ENCODE measurements around the gene EDA. TPM values are rescaled to one million over a fixed set of nuclear protein-coding genes. Genes with fewer than 3 reads are reported as not detected.
"Not testable (repeated sequence)": the region's sequence is repeated elsewhere in the genome, so short reads cannot be mapped to it uniquely, and the experiment has no call there.

EDA gene
- total RNA-seq, 1 donor from 2014 or later = not detected

DNA sequence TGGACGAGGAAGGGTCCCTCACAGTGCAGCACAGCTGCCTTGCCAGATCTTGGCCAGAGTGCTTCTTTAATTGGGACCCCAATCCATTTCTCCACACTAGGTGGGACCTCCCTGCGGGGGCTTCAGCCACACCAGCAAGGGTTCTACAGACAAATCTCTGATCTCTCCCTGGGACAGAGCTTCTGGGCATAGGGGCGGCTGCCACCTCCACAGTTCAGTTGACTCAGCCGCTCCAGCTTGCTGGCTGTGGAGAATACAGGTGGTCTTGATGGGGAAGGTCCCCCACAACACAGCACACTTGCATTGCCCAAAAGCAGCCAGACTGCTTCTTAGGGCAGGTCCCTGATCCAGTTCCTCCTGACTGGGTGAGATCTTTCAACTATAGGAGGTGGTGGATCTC lies 199.6 kb downstream of the EDA start:
- DNase-seq (ENCODE audit: extremely low spot score, unreplicated experiment) = no peak
- no peak overlapping the region for H3K4me3 Mint-ChIP-seq (ENCODE audit: unreplicated experiment)
- peaks cover 57% of the 10 kb centered on the region for H3K9me3 Mint-ChIP-seq (ENCODE audit: unreplicated experiment)
- TF ChIP-seq, protein P1, sequence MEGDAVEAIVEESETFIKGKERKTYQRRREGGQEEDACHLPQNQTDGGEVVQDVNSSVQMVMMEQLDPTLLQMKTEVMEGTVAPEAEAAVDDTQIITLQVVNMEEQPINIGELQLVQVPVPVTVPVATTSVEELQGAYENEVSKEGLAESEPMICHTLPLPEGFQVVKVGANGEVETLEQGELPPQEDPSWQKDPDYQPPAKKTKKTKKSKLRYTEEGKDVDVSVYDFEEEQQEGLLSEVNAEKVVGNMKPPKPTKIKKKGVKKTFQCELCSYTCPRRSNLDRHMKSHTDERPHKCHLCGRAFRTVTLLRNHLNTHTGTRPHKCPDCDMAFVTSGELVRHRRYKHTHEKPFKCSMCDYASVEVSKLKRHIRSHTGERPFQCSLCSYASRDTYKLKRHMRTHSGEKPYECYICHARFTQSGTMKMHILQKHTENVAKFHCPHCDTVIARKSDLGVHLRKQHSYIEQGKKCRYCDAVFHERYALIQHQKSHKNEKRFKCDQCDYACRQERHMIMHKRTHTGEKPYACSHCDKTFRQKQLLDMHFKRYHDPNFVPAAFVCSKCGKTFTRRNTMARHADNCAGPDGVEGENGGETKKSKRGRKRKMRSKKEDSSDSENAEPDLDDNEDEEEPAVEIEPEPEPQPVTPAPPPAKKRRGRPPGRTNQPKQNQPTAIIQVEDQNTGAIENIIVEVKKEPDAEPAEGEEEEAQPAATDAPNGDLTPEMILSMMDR (IDR thresholded peaks at IDR 0.05) = no peak
- H3K27me3 Mint-ChIP-seq (ENCODE audit: unreplicated experiment) = no peaks in the 10 kb centered on the region
- no peaks in the 10 kb centered on the region for H3K4me1 Mint-ChIP-seq (ENCODE audit: unreplicated experiment)
- no peaks in the 10 kb centered on the region for H3K36me3 Mint-ChIP-seq (ENCODE audit: unreplicated experiment)
- H3K27ac Mint-ChIP-seq (ENCODE audit: unreplicated experiment) = no peak overlapping the region

DNA sequence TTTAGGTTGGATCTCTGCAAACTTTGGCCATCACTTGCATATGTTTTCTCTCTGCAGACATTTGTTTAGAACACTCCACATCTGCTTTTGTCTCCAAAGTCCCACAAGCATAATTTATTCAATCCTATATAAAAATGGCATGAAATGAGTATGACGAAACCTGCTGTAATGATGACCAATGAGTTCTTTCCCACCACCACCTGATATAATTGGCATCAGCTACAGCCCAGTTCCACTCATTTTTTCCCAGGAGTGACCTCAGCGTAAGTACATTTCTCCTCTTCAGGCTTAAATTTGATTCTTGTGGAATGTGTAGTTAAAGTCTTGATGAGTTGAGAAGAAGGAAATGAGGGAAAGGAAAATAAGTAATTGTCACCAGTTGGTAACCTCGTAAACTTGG lies 228.7 kb downstream of the EDA start:
- H3K4me1 Mint-ChIP-seq (ENCODE audit: unreplicated experiment) = no peaks in the 10 kb centered on the region
- H3K4me3 Mint-ChIP-seq (ENCODE audit: unreplicated experiment) = no peak overlapping the region
- TF ChIP-seq, protein P1 (IDR thresholded peaks at IDR 0.05) = no peak
- H3K36me3 Mint-ChIP-seq (ENCODE audit: unreplicated experiment) = no peaks in the 10 kb centered on the region
- no peaks in the 10 kb centered on the region for H3K27me3 Mint-ChIP-seq (ENCODE audit: unreplicated experiment)
- DNase-seq (ENCODE audit: extremely low spot score, unreplicated experiment) = no peak
- H3K27ac Mint-ChIP-seq (ENCODE audit: unreplicated experiment) = no peak overlapping the region
- H3K9me3 Mint-ChIP-seq (ENCODE audit: unreplicated experiment) = peaks cover 19% of the 10 kb centered on the region

DNA sequence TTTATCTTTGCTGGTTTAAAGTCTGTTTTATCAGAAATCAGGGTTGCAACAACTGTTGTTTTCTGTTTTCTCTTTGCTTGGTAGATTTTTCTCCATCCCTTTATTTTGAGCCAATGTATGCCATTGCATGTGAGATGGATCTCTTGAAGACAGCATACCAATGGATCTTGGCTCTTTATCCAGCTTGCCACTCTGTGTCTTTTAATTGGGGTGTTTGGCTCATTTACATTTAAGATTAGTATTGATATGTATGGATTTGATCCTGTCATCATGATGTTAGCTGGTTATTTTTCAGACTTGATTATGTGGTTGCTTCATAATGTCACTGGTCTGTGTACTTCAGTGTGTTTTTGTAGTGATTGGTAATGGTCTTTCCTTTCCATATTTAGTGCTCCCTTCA lies 244.1 kb downstream of the EDA start:
- peaks cover 38% of the 10 kb centered on the region for H3K9me3 Mint-ChIP-seq (ENCODE audit: unreplicated experiment)
- H3K4me3 Mint-ChIP-seq (ENCODE audit: unreplicated experiment) = not testable (repeated sequence)

DNA sequence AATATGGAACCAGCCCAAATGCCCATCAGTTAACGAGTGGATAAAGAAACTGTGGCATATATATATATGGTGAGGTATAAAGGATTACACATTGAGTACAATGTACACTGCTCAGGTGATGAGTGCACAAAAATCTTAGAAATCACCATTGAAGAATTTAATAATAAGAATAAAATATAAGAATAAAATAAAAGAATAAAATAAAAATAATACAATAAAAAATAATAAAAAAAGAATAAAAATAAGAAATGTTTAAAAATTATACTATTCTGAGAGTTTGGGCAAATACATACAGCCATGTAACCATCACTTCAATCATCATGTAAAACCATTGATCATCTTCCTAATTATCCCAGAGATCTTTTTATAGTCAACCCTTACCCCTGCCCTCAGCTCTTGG lies 260.3 kb downstream of the EDA start:
- Mint-ChIP-seq H3K36me3 (ENCODE audit: unreplicated experiment) (no peaks in the 10 kb centered on the region), H3K4me3 (ENCODE audit: unreplicated experiment) (no peak overlapping the region), H3K27me3 (ENCODE audit: unreplicated experiment) (no peaks in the 10 kb centered on the region), H3K4me1 (ENCODE audit: unreplicated experiment) (no peaks in the 10 kb centered on the region), H3K27ac (ENCODE audit: unreplicated experiment) (no peak overlapping the region), H3K9me3 (ENCODE audit: unreplicated experiment) (peaks cover 41% of the 10 kb centered on the region)
- TF ChIP-seq, protein P1 (IDR thresholded peaks at IDR 0.05) = no peak
- DNase-seq (ENCODE audit: extremely low spot score, unreplicated experiment) = no peak

More for the DNA sequence above, 244.1 kb downstream of the EDA start:
- not testable (repeated sequence) for H3K36me3 Mint-ChIP-seq (ENCODE audit: unreplicated experiment); DNase-seq (ENCODE audit: extremely low spot score, unreplicated experiment); H3K27me3 Mint-ChIP-seq (ENCODE audit: unreplicated experiment); H3K4me1 Mint-ChIP-seq (ENCODE audit: unreplicated experiment); H3K27ac Mint-ChIP-seq (ENCODE audit: unreplicated experiment)

GRCh38 chrX:69884210-69884609 lies 268.3 kb downstream of the EDA start:
- DNase-seq (ENCODE audit: extremely low spot score, unreplicated experiment) = no peak
- TF ChIP-seq, protein P1 (IDR thresholded peaks at IDR 0.05) = no peak
- Mint-ChIP-seq H3K4me1 (ENCODE audit: unreplicated experiment) (no peaks in the 10 kb centered on the region), H3K9me3 (ENCODE audit: unreplicated experiment) (peaks cover 48% of the 10 kb centered on the region), H3K36me3 (ENCODE audit: unreplicated experiment) (no peaks in the 10 kb centered on the region), H3K27me3 (ENCODE audit: unreplicated experiment) (no peaks in the 10 kb centered on the region), H3K4me3 (ENCODE audit: unreplicated experiment) (no peak overlapping the region), H3K27ac (ENCODE audit: unreplicated experiment) (no peak overlapping the region)

GRCh38 chrX:69896046-69896445 lies 280.1 kb downstream of the EDA start:
- no peak overlapping the region for H3K4me3 Mint-ChIP-seq (ENCODE audit: unreplicated experiment)
- no peaks in the 10 kb centered on the region for H3K27me3 Mint-ChIP-seq (ENCODE audit: unreplicated experiment)
- TF ChIP-seq, protein P1 (IDR thresholded peaks at IDR 0.05) = no peak
- no peak for DNase-seq (ENCODE audit: extremely low spot score, unreplicated experiment)
- peaks cover 14% of the 10 kb centered on the region for H3K9me3 Mint-ChIP-seq (ENCODE audit: unreplicated experiment)
- H3K36me3 Mint-ChIP-seq (ENCODE audit: unreplicated experiment) = no peaks in the 10 kb centered on the region
- H3K4me1 Mint-ChIP-seq (ENCODE audit: unreplicated experiment) = no peaks in the 10 kb centered on the region
- no peak overlapping the region for H3K27ac Mint-ChIP-seq (ENCODE audit: unreplicated experiment)
